Lower leg skin (tissue), 4 donors: Measurements from ENCODE around the gene FUOM. TPM values are rescaled to one million over a fixed set of nuclear protein-coding genes. Genes with fewer than 3 reads are reported as not detected.

Experiments
- DNase-seq, 2 donors: peaks; one replicate each; pipeline ENCODE4 v3.0.0-alpha.2; 2019; ENCODE audit warnings: low spot score in 2 of 2
- H3K4me3 ChIP-seq: fragments of 200-600 bp; sonication (generic); 2 replicates; pipeline ENCODE4 v1.5.1; 2017; ENCODE audit warnings: mild to moderate bottlenecking, low read depth; ENCODE audit not compliant: poor library complexity, severe bottlenecking
- POLR2A ChIP-seq, 2 donors: fragments of 450-650 bp; IDR thresholded peaks; one replicate each; pipeline ENCODE4 v1.6.1; 2016 to 2017; ENCODE audit warnings: antibody characterized with exemption in 2 of 2, mild to moderate bottlenecking in 1 of 2, moderate library complexity in 1 of 2
- WGBS, 2 donors: methylation state at CpG; one replicate each; pipeline ENCODE4 v1.1.5; 2018; 5-methylcytosine and 5-hydroxymethylcytosine counted together
- intact Hi-C: fragments of 100-400 bp; cut with DNase I; formaldehyde crosslinking; loops from one replicate; pipeline ENCODE4 v1.15.0; 2023; ENCODE audit warnings: low total_unique reads
- total RNA-seq, 4 donors: library from RNA; depleted of rRNA; stranded (reverse); fragments of >200 nt; gene quantifications; one replicate each; pipeline ENCODE4 v1.1.0, GENCODE V29; 2016
- TF ChIP-seq, protein P1 (sequence below), 3 donors: fragments of 450-650 bp; IDR thresholded peaks; one replicate each; pipeline ENCODE4 v1.5.1; 2016; ENCODE audit warnings: antibody characterized with exemption in 3 of 3, mild to moderate bottlenecking in 3 of 3, moderate library complexity in 2 of 3

Gene FUOM
- total RNA-seq, 4 donors from 2014 or later = 11.1 to 15.8 (median 15.0) TPM

DNA sequence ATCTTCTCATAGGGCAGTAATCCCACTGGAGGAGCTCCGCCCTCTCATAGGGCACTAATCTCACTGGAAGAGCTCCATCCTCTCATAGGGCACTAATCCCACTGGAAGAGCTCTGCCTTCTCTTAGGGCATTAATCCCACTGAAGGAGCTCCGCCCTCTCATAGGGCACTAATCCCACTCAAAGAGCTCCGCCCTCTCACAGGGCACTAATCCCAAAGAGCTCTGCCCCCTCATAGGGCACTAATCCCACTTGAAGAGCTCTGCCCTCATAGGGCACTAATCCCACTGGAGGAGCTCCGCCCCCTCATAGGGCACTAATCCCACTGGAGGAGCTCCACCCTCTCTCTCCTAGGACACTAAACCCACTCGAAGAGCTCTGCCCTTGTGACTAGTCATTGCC, 3.4 kb upstream of the FUOM start:
- TF ChIP-seq, protein P1, sequence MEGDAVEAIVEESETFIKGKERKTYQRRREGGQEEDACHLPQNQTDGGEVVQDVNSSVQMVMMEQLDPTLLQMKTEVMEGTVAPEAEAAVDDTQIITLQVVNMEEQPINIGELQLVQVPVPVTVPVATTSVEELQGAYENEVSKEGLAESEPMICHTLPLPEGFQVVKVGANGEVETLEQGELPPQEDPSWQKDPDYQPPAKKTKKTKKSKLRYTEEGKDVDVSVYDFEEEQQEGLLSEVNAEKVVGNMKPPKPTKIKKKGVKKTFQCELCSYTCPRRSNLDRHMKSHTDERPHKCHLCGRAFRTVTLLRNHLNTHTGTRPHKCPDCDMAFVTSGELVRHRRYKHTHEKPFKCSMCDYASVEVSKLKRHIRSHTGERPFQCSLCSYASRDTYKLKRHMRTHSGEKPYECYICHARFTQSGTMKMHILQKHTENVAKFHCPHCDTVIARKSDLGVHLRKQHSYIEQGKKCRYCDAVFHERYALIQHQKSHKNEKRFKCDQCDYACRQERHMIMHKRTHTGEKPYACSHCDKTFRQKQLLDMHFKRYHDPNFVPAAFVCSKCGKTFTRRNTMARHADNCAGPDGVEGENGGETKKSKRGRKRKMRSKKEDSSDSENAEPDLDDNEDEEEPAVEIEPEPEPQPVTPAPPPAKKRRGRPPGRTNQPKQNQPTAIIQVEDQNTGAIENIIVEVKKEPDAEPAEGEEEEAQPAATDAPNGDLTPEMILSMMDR (IDR thresholded peaks at IDR 0.05) = no peak
- TF ChIP-seq POLR2A (IDR thresholded peaks at IDR 0.05) = no peak
- no peak overlapping the region for H3K4me3 ChIP-seq
- intact Hi-C loops = no loop called here
- no peak for DNase-seq
- 86 to 88% methylated on average over 5 of the region's 5 CpGs for WGBS, 2 donors

DNA sequence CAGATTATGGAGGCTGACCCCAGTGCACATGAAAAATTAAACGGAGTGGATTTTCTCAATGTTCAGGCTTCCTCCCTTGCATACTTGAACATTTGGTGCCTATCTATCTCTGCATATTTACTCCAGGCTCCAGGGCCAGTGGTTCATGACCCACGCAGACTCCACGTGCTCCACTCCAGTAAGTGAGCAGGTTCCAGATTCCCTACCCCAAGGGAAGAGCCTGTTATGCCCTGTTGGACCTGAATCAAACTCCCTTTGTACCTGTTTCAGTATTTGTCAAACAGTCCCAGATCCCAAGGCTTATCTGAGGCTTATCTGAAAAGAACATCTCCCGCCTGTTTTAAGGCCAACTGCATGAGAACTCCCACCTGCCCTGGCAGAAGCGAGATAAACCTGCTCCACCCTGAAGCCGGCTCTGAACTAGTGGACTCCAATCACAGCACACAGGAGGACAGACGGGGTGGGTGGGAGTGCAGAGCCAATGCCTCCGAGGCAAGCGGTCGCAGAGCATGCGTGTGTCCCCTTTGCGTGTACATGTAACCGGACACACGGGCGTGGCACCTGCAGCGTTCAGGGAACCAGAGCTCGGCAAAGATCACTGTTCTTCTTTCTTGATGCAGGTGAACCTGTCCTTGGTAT, 2.3 kb upstream of the FUOM start:
- intact Hi-C loops = no loop called here
- no peak overlapping the region for H3K4me3 ChIP-seq
- DNase-seq = no peak
- TF ChIP-seq, protein P1 (IDR thresholded peaks at IDR 0.05) = no peak
- TF ChIP-seq POLR2A (IDR thresholded peaks at IDR 0.05) = no peak
- WGBS, 2 donors = 28 to 70% methylated on average over 6 to 17 of the region's 17 CpGs

DNA sequence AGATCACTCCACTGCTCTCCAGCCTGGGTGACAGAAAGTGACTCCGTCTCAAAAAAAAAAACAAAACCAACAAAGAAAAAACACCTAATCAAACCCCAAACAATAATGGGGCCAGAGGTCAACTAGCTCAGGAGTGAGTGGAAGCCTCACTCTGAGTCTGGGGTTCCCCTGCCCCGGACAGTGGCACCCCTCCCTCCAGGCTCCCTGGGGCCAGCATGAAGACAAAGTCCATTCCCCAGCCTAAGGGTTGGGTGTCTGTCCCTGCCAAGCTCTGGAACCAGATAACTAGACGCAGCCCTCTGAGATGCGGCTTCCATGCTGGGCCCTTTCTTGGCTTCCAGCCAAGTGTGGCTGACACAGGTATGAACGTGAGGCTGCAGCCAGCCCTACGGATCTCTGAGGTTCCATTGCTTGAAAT, 1.7 kb upstream of the FUOM start:
- 37 to 45% methylated on average over 6 of the region's 6 CpGs for WGBS, 2 donors
- no peak for DNase-seq

DNA sequence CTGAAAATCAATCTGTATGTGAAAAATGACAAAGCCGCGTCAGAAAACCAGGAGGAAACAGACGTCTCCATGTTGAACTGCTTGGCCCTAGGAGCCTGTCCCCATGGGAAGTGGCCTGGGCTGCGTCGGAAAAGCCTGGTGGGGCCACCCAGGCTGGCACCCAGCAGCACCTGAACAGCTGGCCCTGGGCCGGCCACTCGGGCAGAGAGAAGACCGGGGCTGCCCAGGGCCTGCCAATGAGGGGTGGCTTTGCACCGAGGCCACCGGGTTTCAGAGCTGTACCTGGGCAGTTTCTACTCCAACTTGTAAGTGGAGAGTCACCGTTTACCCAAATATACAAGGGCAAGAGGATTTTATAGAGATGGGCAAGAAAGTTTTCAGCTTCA, 1.1 kb upstream of the FUOM start:
- no peak overlapping the region for H3K4me3 ChIP-seq
- TF ChIP-seq POLR2A (IDR thresholded peaks at IDR 0.05) = no peak
- TF ChIP-seq, protein P1 (IDR thresholded peaks at IDR 0.05) = no peak
- no peak for DNase-seq
- WGBS, 2 donors = 72 to 76% methylated on average over 11 of the region's 11 CpGs
- intact Hi-C loops = no loop called here

More for the DNA sequence above, 1.7 kb upstream of the FUOM start:
- intact Hi-C loops = no loop called here
- H3K4me3 ChIP-seq = no peak overlapping the region
- no peak for TF ChIP-seq POLR2A (IDR thresholded peaks at IDR 0.05)
- TF ChIP-seq, protein P1 (IDR thresholded peaks at IDR 0.05) = no peak

DNA sequence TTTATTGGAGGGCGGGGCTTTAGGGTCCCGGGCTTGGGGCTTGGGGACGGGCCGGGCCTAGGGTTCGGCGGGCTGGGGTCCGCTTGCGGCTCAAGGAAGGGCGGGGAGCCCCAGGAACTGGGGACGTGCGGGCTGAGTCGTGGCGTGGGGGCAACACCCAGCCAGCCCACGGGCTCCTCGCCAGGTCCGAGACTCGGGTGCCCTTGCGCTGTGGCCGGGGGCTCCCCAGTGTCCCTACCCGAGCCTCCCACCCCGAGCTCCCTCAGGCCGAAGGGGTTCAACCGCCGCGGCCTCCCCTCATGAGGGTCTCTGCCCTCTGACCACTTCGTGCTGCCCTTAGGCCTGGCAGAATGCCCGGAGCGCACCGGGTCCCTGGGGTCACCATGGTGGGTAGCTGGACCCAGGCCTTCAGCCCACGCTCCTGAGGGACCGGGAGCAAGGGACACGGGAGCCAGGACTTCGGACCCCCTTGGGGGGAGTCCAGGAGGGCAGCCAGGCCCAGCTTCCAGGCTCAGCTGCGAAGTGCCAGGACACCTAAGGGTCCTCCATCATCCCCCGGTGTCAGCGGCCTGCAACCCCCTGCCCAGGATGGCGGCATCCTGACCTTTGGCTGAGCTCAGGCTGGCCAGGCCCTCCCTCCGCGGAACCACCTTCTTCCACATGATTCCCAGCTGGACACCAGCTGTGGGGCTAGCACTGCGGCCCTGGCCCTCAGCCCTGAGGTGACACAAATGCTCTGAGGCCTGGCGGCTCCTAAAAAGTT, 524 bp upstream of the FUOM start:
- TF ChIP-seq POLR2A (IDR thresholded peaks at IDR 0.05) = no peak
- TF ChIP-seq, protein P1 (IDR thresholded peaks at IDR 0.05) = no peak
- intact Hi-C loops = no loop called here
- no peak for DNase-seq
- no peak overlapping the region for H3K4me3 ChIP-seq
- WGBS, 2 donors = 65 to 76% methylated on average over 22 of the region's 41 CpGs
